HG03066 (cell line): Measurements from ENCODE around the gene GJD4.

Experiments used
- ATAC-seq: cut with Tn5 transposase; IDR thresholded peaks from one replicate; pipeline ENCODE4 v1.9.1; 2021; ENCODE audit warnings: low read depth; ENCODE audit not compliant: unreplicated experiment

GJD4 gene

DNA sequence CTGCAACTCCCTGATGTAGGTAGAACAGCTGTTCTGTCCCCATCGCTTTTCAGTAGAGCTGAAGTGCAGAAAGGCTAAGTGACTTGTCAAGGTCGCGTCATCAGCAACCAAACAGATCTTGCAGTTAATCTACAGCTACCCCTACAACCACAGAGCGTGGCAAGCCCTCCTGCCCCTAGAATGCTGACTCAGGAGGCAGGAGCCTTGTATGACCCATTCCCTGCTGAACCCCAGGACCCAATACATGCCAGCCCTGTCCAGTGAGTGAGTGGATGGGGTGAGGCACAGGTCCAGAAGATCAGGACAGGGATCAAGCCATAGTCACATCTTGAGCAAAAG is 26.6 kb upstream of the GJD4 start:
- ATAC-seq, result no peak

DNA sequence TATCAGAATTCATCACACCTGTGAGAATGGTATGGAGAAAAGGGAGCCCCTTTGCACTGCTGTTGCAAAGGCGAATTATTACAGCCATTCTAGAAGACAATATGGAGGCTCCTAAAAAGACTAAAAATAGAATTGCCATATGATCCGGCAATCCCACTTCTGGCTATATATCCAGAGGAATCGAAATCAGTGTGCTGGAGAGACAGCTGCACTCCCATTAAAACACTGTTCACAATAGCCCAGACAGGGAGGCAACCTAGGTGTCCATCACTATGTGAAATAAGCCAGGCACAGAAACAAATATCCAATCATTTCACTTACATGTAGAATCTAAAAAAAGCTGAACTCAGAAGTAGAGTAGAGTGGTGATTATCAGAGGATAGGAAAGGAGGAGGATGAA is 26.0 kb upstream of the GJD4 start:
- no peak for ATAC-seq

- no peak for ATAC-seq
These were observed 25.3 kb upstream of the GJD4 start for GRCh38 chr10:35579726-35580422.

DNA sequence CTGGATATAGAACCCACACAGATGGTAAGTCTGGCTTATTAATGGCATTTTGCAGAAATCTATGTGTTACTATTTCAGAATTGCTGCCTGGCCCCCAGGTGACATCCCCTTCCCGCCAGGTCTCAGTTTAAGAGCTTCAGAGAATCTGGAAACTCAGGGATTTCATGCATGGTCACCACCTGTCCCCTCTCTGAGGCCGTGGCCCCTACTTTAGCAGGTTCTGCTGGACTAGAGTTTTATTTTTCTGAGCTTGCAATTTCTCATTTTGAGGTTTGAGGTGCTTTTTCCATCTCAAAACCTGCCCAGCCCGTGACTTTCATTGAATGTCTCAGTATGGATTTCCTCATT is 24.7 kb upstream of the GJD4 start:
- no peak for ATAC-seq

DNA sequence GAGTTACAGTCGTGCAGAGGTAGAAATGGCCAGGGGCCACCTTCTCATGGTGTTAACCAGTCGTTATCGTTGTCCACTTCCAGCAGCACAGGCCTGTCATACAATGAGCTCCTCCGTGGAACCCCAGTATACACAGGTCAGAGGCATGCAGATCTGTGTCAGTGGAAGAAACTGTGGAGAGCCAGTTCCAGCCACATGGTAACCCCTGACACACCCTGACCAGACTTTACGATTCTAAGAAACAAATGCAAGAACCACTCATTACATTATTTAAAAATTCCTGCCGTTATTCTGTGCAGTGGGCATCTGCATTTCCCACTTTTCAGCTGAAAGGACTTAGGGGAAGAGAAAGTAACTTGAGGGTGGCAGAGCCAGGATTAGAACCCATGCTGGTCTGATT is 23.5 kb upstream of the GJD4 start:
- ATAC-seq, result no peak

GRCh38 chr10:35584946-35585345 is 20.2 kb upstream of the GJD4 start:
- no peak for ATAC-seq

DNA sequence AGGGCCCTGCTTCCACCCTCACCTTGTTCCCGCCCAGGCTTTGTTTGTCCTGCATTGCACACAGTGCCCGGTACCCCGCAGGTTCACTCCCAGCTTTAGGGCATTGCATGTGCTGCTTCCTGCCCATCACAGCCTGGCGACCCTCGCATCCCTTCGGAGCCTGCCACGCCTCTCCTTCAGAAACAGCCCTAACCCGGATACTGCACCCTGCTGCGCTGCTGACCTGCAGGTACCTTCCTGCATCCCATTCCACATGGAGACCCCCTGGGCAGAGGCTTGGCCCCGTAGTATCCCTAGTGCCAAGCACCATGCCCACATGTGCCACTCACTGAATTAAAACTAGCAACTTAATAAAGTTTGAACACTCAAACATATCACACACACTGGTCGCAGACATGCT is 19.8 kb upstream of the GJD4 start:
- no peak for ATAC-seq

- no peak for ATAC-seq
These were observed 19.1 kb upstream of the GJD4 start for GRCh38 chr10:35585903-35586535.

- ATAC-seq, result no peak
These were observed 16.3 kb upstream of the GJD4 start for GRCh38 chr10:35588836-35589235.

DNA sequence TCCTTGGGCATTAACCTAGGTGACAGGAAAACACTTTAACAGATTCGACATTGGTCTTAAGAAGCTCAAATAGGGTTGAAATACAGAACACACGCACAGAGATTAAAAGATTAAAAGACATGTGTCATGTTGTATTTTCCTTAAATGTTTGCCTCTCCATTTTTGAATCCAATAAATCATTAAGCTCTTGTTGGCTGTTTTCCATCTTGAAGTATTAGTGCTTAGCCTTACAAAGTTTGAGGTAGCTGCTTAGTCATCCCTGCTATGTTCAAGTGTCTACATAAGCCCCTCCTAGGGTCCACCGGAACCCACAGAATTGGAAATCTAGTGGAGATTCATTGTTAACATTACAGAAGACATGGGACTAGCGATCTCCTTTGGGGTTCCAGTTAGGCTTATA is 12.7 kb upstream of the GJD4 start:
- no peak for ATAC-seq

DNA sequence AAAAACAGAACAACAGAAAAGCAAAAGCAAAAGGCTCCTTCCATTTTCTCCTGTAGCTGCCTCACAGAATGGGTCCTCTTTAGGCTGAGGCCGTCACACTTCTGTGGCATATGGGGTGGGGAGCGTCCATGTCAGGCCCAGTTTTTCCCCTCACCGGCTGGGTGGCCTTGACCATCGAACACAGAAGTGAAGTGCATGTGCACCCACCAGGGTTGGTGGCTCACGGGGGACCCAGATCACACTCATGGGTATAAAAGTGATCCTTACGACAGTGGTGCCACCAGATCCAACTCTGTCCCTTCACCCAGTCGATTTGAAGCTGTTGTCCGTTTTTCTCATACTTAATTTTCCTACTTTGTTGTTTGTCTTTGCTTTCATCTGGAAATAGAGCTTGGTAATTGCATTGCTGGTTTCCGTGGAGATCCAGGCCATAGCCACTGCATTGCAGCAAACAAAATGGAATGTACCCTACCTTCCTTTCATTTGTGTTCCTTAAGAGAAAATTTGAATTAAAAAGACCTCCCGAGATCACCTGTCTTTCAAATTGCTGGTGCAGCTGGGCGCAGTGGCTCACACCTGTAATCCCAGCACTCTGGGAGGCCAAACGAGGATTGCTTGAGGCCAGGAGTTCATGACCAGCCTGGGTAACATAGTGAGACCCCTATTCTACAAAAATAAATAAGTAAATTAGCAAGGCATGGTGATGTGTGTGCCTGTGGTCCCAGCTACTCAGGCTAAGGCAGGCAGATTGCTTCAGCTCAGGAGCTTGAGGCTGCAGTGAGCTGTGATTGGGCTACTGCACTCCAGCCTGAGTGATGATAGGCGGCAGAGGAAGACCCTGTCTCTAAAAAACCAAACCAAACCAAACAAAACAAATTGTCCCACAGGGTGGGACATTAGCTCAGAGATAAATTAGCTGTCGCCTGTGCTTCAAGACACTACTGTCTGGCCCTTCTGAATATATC is 10.7 kb upstream of the GJD4 start:
- no peak for ATAC-seq

DNA sequence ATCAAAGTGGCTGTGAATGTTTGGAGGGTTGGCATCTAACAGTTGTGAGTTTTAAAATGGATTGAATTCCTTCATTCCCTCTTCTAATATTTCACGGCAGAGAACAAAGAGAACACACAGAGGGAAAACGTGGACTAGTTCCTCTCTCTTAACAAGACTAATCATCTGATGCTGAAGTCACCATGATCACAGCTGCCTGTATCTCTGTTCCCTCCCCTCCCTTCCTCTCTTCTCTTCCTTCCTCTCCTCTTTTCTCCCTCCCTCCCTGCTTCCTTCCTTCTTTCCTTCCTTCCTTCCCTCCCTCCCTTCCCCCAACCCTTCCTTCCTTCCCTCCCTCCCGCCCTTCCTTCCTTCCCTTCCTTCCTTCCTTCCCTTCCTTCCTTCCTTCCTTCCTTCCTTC is 10.0 kb upstream of the GJD4 start:
- ATAC-seq, result no peak

DNA sequence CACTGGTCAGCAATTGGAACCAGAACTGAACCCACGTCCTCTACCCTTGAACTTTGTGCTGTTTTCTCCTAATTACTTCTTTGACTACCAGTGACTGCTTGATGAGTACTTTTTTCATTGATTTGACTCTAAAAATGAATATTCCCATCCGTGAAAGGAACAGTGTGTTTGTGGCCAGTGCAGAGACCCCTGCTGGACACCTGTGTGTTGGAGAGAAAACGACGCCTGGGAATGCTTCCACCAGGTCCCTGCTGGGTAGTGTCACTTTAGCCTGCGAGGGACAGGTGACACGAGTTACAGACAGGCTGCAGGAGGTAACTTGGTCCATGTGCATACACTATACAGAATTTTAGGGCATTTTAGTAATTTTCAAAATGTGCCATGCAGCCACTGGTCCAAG is 6.8 kb upstream of the GJD4 start:
- no peak for ATAC-seq

- no peak for ATAC-seq
These were observed 4.9 kb upstream of the GJD4 start for GRCh38 chr10:35600193-35600592.

DNA sequence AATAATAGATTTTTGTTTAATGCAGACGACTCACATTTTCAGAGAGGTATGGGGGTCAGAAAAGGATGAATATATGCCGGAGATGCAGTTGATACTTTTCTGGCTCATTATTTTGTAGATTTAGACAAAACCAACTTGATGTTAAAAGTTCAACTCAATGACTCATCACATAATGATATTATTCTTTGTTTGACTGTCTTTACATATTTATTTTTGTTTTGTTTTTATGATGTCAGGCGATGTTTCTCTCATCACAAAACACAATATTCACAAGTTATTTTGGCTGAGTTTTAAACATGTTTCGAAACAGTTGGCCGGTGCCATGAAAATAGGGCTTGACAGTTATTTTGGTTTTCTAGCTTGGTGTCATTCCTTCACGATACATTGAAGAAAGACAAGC is 1.3 kb downstream of the GJD4 start:
- no peak for ATAC-seq

DNA sequence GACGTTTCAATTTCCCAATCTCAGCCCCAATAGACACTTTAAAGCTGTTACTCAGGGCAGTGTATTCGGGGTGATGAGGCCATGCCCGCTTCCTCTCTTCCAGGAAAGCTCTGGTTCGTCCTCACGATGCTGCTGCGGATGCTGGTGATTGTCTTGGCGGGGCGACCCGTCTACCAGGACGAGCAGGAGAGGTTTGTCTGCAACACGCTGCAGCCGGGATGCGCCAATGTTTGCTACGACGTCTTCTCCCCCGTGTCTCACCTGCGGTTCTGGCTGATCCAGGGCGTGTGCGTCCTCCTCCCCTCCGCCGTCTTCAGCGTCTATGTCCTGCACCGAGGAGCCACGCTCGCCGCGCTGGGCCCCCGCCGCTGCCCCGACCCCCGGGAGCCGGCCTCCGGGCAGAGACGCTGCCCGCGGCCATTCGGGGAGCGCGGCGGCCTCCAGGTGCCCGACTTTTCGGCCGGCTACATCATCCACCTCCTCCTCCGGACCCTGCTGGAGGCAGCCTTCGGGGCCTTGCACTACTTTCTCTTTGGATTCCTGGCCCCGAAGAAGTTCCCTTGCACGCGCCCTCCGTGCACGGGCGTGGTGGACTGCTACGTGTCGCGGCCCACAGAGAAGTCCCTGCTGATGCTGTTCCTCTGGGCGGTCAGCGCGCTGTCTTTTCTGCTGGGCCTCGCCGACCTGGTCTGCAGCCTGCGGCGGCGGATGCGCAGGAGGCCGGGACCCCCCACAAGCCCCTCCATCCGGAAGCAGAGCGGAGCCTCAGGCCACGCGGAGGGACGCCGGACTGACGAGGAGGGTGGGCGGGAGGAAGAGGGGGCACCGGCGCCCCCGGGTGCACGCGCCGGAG is 2.6 kb downstream of the GJD4 start:
- ATAC-seq, result no peak

DNA sequence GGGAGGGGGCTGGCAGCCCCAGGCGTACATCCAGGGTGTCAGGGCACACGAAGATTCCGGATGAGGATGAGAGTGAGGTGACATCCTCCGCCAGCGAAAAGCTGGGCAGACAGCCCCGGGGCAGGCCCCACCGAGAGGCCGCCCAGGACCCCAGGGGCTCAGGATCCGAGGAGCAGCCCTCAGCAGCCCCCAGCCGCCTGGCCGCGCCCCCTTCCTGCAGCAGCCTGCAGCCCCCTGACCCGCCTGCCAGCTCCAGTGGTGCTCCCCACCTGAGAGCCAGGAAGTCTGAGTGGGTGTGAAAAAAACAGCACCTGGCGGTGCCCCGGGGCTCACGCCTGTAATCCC is 3.2 kb downstream of the GJD4 start:
- no peak for ATAC-seq

- ATAC-seq, result no peak
These were observed 6.6 kb downstream of the GJD4 start for GRCh38 chr10:35611750-35612149.

GRCh38 chr10:35612385-35613106 is 7.4 kb downstream of the GJD4 start:
- no peak for ATAC-seq

- no peak for ATAC-seq
These were observed 7.9 kb downstream of the GJD4 start for GRCh38 chr10:35613107-35613440.
